ENCODE measurements around the gene SCN2B.

SCN2B gene, protein sequence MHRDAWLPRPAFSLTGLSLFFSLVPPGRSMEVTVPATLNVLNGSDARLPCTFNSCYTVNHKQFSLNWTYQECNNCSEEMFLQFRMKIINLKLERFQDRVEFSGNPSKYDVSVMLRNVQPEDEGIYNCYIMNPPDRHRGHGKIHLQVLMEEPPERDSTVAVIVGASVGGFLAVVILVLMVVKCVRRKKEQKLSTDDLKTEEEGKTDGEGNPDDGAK

DNA sequence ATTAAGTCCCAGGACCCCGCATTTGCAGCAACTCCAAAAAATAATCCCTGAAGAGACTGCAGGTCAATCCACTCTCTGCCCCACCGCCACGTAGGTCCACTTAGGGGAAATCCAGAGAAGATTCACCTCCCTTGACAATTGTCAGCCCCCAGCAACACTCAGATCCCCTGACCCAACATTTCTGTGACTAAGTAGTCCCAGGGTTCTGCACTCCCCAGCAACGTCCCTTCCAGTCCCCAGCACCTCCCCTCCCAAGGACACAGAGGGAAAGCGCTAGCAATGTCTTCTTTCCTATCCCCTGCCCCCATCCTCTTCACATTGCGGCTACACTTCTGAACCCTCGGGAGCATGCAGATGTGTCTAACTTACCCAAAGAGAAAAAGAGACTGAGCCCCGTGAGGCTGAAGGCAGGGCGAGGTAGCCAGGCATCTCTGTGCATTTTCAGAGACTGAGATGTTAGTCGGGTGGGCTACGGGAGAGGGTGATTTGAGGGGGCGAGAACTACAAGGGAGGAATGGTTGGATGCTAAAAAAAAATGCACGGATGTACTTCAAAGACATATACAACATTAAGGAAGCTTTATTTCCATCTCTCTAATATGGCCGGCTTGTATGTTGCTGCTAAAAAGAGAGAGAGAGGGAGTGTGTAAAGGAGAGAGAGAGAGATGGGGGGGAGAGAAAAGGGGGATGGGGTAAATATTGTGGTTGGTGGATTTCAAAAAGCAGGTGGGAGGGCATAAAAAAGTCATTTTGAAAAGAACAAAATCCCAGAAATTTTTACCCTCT is at the start of gene SCN2B:
Gene SCN2B, minus strand, starts transcription at position 647 of the 785 bp plus-strand sequence. Its CDS starts 208 bp downstream, at position 439.
- no peak for DNase-seq

DNA sequence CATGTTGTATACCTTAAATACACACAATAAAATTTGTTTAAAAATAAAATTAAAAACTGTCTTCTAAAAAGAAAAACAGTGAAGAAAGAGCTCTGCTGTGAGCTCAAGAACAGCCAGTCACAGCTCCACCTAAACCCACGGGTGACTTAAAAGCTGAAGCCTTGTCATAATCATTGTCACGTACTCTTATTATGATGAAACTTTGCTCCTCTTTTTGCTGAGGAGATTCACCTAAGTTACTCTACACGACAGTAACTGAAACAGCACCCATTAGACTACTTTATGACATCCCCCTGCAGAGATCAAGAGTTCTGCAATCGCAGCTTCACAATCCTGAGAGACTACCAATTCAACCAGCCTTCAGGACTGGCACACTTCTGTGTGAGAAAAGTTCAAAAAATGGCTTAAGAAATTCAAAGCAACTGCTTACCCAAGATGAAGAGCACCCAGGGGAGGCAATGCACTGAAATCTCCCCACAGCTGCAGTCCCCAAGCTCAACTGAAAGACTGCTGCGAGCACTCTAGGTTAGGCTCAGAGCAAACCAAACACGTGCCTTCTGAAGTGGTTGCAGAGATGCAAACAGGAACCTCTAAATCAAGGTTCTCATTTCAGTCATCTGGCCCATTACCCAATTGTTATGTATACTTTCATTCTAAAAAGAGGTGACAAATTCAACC is 48.2 kb upstream of the SCN2B start, which contains the start of gene JAML:
Gene JAML, minus strand, starts transcription at position 501 of the 678 bp plus-strand sequence. CDS start 10,145 bp downstream, outside the sequence.
- DNase-seq, result no peak

DNA sequence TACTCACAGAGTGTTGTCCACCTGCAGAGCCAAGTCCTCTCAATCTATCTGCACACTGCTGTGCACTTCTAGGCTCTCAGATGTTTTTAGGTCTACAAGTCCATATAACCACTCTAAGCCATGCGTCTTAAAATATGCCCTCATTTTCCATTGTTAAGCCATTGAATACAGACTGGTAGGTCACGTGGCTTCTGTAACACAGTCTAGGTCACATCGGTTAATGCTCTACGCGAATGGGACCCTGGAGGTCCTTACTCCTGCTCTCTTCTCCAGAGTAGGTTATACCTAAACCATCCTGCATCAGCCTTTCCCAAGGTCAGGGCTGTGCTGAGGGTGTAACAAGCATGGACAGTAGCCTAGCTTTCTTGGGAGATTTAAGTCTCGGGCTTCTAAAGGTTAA is 47.6 kb upstream of the SCN2B start:
- no peak for DNase-seq

DNA sequence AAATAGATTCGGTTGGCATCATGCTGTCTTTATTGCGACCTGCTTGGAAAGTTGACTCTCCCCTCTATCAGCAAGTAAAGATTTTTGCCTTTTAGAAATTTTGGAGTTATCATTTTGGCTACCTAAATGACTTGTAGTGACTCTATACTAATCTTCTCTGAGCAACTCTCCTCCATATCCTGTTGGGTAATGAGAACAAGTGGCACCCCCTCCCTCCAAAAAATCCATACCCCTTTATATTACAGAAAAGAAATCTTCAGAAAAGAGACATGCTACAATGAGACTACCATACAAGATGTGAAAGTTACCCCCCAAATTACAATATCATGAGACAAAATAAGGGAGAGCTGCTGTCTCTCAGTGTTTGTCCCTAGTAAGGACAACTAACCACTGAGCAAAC is 47.1 kb upstream of the SCN2B start:
- DNase-seq, result no peak

DNA sequence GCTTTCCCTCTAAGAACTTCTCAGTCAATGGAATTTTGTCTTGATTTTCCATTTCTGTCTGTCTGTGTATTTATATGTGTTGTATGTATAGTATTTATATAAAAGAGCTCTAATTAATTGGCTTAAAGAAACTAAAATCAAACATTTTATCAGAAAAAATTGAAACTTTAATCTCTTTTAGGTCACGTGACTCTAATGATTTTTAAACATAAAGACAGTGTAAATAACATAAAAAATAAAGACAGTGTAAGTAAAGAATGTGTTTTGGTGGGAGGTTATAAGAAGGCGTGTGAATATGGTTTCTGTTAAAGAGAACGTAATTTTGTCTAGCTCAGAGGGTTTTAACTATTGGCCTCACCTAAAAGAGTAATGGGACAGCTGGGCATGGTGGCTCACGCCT is 46.0 kb upstream of the SCN2B start:
- DNase-seq, result no peak

DNA sequence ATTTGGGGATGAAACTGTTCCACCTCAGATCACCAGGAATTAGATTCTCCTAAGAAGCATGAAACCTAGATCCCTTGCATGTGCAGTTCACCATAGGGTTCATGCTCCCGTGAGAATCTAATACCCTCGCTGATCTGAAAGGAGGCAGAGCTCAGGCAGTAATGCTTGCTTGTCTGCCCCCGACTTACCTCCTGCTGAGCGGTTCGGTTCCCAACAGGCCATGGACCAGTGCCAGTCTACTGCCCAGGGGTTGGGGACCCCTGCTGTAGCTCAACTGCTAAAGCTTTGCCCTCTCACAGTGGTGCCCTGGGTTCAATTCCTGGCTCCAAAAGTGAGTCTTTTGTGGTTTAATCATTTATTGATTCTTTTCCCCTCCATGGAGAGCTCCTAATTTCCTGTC is 45.0 kb upstream of the SCN2B start:
- no peak for DNase-seq

DNA sequence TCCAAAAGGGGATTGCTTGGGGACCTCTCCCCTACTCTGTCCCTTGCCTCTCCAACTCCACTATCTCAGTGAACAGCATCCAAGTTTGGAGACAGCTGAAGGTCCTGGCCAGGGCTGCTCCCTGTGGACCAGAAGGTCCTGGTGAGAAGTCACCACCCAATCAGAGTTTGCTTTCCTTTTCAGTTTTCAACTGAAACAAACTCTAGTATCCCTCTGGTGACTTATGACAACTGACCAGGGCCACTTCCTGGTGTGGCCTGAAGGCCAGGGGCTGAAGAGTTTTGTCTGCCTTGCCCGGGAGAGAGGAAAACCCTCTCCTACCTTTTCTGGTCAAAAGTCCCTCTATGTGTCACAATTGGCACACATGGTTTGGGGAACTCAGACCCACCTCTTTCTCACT is 43.3 kb upstream of the SCN2B start:
- no peak for DNase-seq

DNA sequence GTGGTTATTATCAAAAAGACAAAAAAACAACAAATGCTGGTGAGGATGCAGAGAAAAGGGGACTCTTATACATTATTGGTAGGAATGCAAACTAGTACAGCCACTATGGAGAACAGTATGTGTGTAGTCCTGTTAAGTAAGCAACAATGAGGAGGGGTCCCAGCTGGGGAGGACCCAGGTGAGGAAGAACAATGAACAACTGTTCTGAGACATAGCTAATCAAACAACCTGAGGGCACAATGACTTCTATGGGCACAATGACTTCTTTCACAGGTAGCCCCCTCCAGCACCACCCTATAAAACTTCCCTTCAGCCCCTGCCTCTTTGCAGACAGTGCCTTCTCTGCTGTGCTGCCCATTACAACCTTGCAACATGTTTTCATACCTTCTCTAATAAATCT is 42.8 kb upstream of the SCN2B start:
- no peak for DNase-seq

DNA sequence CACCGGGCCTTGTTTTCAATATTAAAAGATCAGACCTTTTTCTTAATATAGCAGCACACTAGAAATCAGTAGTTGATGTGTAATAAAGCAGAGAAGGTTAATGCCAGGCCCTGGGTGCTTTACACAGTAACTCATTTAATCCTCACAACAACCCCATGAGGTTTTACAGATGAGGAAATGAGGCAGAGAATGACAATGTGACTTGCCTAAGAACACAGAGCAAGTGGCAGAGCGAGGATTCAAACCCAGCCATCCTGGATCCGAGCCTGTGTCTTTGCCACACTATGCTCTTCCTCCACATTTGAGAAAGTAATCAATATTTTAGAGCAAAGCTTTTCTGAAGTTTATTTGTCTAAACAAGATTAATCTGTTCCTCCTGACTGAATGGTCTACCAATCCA is 41.1 kb upstream of the SCN2B start:
- DNase-seq, result no peak

DNA sequence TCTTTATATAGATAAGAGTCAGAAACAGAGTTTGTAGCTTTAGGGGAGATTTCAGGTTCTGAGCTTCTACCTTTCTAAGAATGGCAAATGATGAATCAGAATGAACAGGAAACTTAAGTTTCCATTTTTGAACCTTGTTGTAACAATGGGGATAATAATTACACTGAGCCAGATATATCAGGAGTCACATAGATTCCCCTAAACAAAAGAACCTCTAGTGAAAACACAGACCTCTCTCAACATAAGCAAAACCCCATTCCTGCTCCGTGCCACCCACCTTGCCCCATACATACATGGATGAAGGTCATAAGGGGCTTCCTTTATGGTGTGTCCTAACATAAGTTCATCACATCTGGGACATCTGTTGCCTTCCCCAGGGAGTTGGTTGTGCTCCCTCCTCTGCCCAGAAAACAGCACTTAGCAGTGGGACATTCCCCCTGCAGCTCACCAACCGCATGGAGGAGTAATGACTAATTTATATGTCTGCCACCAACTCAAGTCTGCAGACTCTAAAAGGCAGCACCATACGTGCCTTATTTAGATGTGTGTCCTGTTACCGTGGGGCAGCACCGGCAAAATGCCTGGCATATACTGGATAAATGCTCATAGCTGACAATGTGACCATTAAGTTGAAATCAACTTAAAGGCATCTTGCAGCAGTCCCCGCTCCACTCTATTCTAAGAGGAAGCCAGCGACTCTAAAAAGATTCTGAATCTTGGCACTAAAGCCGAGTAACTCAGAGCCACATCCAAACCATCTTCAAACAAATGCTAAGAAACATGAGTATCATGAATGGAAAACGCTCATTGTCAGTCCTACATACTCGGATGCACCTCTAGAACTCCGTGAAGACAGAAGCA is 40.4 kb upstream of the SCN2B start:
- no peak for DNase-seq

DNA sequence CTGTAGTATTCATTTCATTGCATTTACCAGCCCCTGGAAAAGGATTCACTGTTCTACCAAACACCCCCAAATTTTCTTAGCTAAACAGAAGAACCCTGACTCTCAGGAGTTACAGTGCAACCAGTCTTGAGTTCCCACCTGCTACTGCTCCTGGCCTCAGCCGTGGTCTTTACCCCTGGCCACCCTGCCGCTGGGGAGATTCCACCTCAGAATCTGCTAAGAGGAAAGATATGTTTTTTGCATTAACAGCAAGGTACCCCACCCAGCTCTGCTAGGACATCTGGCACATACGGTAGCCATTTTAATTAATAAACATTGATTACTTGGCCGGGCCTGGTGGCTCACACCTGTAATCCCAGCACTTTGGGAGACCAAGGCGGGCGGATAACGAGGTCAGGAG is 39.3 kb upstream of the SCN2B start:
- DNase-seq, result no peak

DNA sequence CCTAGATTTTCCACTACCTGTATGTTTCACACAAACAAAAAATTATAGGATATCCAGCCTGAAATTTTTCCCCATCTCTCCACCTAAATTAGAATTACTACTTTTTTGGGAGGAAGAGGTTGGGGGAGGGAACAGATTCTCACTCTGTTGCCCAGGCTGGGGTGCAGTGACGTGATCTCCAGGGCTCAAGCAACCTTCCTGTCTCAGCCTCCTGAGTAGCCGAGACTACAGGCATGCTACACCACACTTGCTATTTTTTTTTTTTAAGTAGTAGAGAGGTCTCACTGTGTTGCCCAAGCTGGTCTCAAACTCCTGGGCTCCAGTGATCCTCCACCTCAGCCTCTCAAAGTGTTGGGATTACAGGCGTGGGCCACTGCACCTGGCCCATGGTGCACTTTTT is 38.8 kb upstream of the SCN2B start:
- DNase-seq, result no peak

DNA sequence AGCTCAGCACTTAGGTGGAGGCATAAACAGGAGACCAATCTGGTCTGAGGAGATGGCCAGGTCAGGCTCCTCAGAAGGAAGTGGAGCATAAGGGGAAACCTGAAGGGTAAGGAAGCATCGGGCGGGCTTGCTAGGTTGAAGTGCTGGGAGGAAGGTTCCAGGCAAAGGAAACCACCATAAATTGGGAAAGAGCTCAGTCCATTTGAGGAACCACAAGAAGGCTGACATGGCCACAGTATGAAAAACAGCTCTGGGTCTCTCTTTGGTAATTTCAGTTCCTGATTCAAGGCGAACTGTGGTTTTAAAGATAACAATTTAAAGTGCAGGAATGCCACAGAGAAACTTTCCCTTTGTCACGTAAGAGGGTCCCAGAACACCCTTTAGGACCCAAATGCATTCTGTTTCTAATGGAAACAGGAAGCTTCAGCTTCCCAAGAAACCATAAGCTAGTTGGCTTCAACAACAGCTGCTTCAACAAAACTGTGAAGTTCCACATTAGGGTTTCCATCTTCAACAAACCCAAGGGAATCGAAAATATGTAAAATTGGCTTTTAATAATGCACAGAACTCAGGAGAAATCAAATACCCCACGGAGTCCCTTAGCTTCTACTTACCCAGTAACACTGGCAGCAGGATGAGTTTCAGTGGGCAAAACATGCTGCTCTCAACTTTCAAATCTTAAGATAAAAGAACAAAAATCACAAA is 37.9 kb upstream of the SCN2B start:
- no peak for DNase-seq

DNA sequence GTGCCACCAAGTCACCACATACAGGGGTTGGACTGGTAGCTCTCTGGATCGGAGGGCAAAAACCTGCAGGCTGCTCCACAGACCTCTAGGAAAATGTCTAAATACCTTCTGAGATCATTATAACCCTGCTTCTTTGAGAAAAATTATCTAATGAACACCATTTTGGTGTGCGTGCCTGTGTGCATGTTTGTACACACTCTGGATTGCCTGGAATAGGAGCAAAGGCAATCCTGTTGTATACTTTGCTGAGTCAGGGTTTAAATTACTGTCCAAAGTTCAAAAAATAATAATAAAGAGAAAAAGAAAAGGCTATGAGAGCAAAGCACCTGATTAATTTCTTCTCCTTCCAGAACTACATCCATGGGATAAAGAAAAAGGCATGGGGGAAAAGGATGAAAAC is 37.3 kb upstream of the SCN2B start:
- DNase-seq, result no peak

DNA sequence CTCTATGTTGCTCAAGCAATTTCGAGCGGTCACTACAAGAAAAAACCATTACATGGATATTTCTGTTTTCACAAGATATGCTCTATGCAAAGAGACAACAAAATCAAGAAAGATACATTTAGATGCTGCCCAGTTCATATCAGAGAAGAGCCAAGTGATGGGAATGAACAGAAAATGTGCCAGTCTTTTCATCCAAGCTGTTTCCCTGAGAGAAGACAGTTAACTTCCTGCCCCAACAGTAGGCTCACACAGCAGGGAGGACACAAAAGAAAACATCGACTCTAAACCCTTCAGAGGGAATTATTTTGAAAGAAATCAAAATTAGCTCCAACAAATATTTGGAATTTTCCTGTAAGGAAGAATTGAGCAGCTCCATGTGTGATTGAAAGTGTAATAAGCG is 36.8 kb upstream of the SCN2B start:
- peak; percentile 23 for DNase-seq

DNA sequence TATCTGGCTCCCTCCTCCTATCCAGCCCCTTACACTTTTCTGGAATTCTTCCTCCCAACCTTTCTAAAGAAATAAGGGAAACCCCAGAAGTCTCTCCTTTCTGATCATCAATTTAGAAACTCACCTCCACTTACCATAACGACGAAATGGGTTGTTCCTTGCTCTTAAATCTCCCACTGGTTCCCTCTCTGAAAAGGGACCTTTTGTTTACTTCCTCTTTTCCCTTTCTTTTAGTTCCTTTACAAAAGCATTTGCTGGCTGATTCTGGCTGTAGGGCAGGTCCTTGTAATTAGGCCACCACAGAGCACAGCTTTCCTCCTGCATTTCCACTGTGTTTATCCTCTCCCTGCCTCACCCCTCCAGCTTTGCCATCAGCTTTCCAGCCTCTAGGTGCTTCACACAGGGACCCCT is 36.3 kb upstream of the SCN2B start:
- peak; percentile 63 for DNase-seq

DNA sequence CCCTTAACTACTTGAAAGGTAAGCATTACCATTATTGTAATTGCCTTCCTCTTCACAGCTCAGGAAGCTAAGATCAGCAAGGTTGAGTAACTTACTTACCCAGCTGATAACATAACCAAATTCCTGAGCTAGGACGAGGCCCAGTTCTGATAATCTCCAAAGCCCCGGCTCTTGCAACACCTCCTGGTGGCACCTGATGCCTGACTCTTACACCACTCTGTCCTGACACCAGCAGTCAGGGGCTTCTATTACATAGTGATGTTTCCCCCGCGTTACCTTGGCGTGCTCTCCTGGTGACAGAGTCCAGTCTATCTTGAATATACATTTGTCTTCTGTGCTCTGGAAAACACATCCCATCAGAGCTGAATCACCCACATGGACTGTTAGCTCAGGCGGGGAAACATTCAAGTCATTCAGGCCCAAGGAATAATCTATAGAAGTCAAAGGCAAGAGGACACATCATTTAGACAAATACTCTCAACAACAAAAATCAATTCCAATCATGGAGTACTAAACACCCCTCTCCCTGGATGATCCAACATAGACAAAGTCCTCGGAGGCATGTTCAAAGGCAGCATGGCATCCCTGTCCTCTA is 35.8 kb upstream of the SCN2B start:
- DNase-seq, result no peak

DNA sequence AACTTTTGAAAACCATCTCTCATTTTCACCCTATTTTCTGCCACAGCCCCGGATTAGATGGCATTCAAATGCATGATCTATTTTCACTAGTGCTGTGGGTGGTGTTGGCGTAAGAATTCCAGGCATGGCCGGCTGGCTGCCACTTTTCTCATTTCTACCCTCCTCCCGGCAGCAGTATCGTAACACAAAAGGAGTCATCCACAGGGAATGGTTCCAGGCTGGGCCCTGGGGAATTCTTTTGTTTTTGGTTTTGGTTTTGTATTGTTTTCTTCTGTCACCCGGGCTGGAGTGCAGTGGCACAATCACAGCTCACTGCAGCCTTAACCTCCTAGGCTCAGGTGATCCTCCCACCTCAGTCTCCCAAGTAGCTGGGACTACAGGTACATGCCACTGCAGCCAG is 34.6 kb upstream of the SCN2B start:
- peak; percentile 55 for DNase-seq

DNA sequence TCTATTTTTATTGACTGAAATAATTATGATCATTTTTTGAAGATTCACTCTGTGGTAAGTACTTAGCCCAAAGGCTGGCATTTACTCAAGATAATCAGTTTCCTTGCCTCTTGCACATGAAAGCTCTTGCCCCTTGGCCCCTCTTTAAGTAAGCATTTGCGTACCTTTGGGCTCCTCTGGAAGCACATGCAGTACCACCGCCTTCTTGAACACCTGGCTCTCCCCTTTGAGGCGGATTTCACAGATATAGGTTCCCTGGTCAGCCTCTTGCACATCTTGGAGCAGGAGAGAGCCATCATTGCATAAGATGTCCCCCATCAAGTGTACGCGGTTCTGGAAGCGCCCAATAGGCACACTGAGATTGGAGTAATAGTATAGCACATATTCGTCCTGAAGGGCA is 33.9 kb upstream of the SCN2B start:
- DNase-seq, result no peak

DNA sequence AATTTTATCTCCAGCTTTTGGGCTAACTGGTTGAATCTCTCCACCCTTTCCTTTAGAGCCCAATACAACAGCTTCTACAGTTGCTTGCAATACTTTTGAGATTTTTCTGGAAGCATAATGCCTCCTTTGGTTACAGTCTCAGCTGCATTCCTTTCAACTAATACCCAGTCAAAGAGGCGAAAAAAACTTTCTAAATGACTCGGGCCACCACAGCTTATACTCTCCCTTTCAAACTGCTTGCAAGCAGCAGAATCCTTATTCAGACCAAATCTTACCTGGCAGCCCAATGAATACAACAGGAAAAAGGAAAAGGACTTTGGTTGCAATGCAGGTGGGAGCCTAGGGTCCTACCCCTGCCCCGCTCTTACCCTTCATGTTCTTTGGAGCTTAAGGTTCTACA is 32.6 kb upstream of the SCN2B start:
- no peak for DNase-seq

DNA sequence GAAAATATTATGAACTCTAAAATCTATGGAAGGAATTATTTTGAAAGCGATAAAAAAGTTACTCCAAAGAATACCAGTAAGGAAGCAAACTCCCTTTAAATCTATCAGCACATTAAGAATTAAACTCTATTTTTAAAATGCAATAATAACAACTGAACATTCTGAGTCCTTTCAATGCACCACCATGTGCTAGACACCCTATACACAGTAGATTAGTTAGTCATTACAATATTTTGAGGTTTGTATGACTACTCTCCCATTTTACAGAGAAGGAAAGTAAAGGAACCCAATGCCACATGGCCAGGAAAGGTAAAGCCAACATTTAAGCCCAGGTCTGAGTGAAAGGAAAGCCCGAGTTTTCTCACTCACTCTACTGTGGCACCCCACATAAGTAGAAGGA is 30.6 kb upstream of the SCN2B start:
- no peak for DNase-seq

Measured in NCI-H69 (cell line).